ENCODE measurements around the gene PRAC2.

PRAC2 gene

GRCh38 chr17:48722201-48722907 lies 631 bp upstream of the PRAC2 start, which contains the start of gene PRAC1:
Gene PRAC1, minus strand, starts transcription at chr17:48722518. Its CDS starts 126 bp downstream, at chr17:48722392.
- TF ChIP-seq TAF1 (IDR thresholded peaks at IDR 0.05; ENCODE audit: low read depth), result no peak
- TF ChIP-seq, protein P1, sequence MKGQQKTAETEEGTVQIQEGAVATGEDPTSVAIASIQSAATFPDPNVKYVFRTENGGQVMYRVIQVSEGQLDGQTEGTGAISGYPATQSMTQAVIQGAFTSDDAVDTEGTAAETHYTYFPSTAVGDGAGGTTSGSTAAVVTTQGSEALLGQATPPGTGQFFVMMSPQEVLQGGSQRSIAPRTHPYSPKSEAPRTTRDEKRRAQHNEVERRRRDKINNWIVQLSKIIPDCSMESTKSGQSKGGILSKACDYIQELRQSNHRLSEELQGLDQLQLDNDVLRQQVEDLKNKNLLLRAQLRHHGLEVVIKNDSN (IDR thresholded peaks at IDR 0.05), result no peak
- TF ChIP-seq TCF12 (IDR thresholded peaks at IDR 0.05; ENCODE audit: low read depth), result no peak
- no peak for TF ChIP-seq REST (IDR thresholded peaks at IDR 0.05; ENCODE audit: low read depth)
- TF ChIP-seq, protein P2, sequence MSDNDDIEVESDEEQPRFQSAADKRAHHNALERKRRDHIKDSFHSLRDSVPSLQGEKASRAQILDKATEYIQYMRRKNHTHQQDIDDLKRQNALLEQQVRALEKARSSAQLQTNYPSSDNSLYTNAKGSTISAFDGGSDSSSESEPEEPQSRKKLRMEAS (IDR thresholded peaks at IDR 0.05), result no peak
- no peak for TF ChIP-seq EGR1 (IDR thresholded peaks at IDR 0.05)
- TF ChIP-seq CEBPB (IDR thresholded peaks at IDR 0.05), result no peak
- no peak for TF ChIP-seq YY1 (IDR thresholded peaks at IDR 0.05; ENCODE audit: low read depth)
- TF ChIP-seq RAD21 (IDR thresholded peaks at IDR 0.05; ENCODE audit: low read depth), result no peak
- TF ChIP-seq EP300 (IDR thresholded peaks at IDR 0.05; ENCODE audit: borderline replicate concordance), result no peak
- no peak for TF ChIP-seq NFIC (IDR thresholded peaks at IDR 0.05)
- no peak for TF ChIP-seq ZBTB7A (IDR thresholded peaks at IDR 0.05; ENCODE audit: low read depth)
- no peak for TF ChIP-seq TEAD4 (IDR thresholded peaks at IDR 0.05)
- no peak for TF ChIP-seq CREB1 (IDR thresholded peaks at IDR 0.05; ENCODE audit: low read depth)
- no peak for TF ChIP-seq FOXM1 (IDR thresholded peaks at IDR 0.05; ENCODE audit: borderline replicate concordance, low read depth)

- no peak for TF ChIP-seq TEAD4 (IDR thresholded peaks at IDR 0.05)
- TF ChIP-seq, protein P2 (IDR thresholded peaks at IDR 0.05), result no peak
- TF ChIP-seq CEBPB (IDR thresholded peaks at IDR 0.05), result no peak
- no peak for TF ChIP-seq ZBTB7A (IDR thresholded peaks at IDR 0.05; ENCODE audit: low read depth)
- TF ChIP-seq TAF1 (IDR thresholded peaks at IDR 0.05; ENCODE audit: low read depth), result no peak
Observed at GRCh38 chr17:48723423-48724250, 652 bp downstream of the PRAC2 start.

DNA sequence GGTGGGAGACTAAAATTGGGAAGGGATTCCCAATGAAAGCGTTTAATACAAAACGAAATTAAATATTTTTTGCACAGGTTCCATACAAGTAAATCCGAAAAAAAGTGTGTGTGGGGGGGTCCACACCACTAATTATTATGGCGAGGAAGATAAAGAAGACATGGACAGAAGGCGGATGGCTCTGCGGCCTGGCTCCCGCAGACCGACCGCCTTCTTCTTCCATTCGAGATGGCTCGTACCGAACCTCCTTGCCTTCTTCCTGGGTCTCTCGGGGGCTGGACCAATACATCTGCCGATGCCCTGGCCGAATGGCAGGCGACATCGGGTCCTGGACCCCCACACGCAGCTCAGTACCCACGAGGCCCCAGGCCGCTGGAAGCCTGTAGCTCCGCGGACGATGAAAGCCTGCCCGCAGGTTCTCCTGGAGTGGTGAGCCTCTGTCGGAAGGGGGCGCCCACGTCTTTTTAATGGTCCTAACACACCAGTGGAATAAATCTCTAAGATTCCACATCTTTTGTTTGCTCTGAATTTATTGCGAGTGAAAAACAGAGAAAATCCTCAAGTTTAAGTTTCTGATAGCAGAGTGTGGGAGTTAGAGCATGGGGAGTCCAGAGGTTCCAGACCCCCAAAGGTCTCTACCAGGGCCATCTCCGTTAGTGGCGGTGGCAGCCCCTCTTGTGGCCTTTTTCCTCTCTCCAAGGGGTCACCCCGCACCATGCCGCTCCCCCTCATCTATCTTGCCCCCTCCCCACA lies 1.4 kb downstream of the PRAC2 start:
- TF ChIP-seq FOXM1 (IDR thresholded peaks at IDR 0.05; ENCODE audit: borderline replicate concordance, low read depth), result no peak
- peak; percentile 70 for TF ChIP-seq RAD21 (IDR thresholded peaks at IDR 0.05; ENCODE audit: low read depth)

- TF ChIP-seq, protein P2 (IDR thresholded peaks at IDR 0.05), result no peak
- TF ChIP-seq TAF1 (IDR thresholded peaks at IDR 0.05; ENCODE audit: low read depth) (no peak), TEAD4 (IDR thresholded peaks at IDR 0.05) (no peak), FOXM1 (IDR thresholded peaks at IDR 0.05; ENCODE audit: borderline replicate concordance, low read depth) (no peak), EGR1 (IDR thresholded peaks at IDR 0.05) (no peak), RAD21 (IDR thresholded peaks at IDR 0.05; ENCODE audit: low read depth) (no peak), CREB1 (IDR thresholded peaks at IDR 0.05; ENCODE audit: low read depth) (no peak), NFIC (IDR thresholded peaks at IDR 0.05) (no peak), CEBPB (IDR thresholded peaks at IDR 0.05) (no peak), YY1 (IDR thresholded peaks at IDR 0.05; ENCODE audit: low read depth) (no peak), EP300 (IDR thresholded peaks at IDR 0.05; ENCODE audit: borderline replicate concordance) (no peak), ZBTB7A (IDR thresholded peaks at IDR 0.05; ENCODE audit: low read depth) (no peak), REST (IDR thresholded peaks at IDR 0.05; ENCODE audit: low read depth) (no peak), TCF12 (IDR thresholded peaks at IDR 0.05; ENCODE audit: low read depth) (no peak)
- TF ChIP-seq, protein P1 (IDR thresholded peaks at IDR 0.05), result no peak
Observed at GRCh38 chr17:48725004-48725287, 2.0 kb downstream of the PRAC2 start.
